SKM-1 treated with dmso at 0.1 percent for 144 hours (cell line): ENCODE measurements around the gene LLGL2.

Experiments used
- DNase-seq: peaks from one replicate; lab custom pipeline; 2025; ENCODE audit not compliant: unreplicated experiment; lab: John Stamatoyannopoulos, UW

LLGL2 gene

GRCh38 chr17:75521290-75521689, 4.2 kb upstream of the LLGL2 start:
- DNase-seq = no peak

GRCh38 chr17:75521951-75522727, 3.4 kb upstream of the LLGL2 start:
- DNase-seq = no peak

- no peak for DNase-seq
Measured at GRCh38 chr17:75523647-75524046, 1.9 kb upstream of the LLGL2 start.

- no peak for DNase-seq
Measured at GRCh38 chr17:75524269-75524969, 1.1 kb upstream of the LLGL2 start.

GRCh38 chr17:75525806-75526554, 483 bp downstream of the LLGL2 start:
- DNase-seq = no peak

GRCh38 chr17:75526555-75527270, 1.2 kb downstream of the LLGL2 start:
- DNase-seq = no peak

- DNase-seq = no peak
Measured at GRCh38 chr17:75530837-75531720, 5.6 kb downstream of the LLGL2 start.

- DNase-seq = no peak
Measured at GRCh38 chr17:75531721-75532072, 6.2 kb downstream of the LLGL2 start.

GRCh38 chr17:75535119-75535537, 9.6 kb downstream of the LLGL2 start:
- no peak for DNase-seq

- DNase-seq = no peak
Measured at GRCh38 chr17:75535871-75536270, 10.4 kb downstream of the LLGL2 start.

GRCh38 chr17:75536366-75536765, 10.9 kb downstream of the LLGL2 start:
- DNase-seq = no peak

GRCh38 chr17:75539967-75540729, 14.7 kb downstream of the LLGL2 start:
- DNase-seq = no peak

- DNase-seq = no peak
Measured at GRCh38 chr17:75540923-75541503, 15.5 kb downstream of the LLGL2 start.

GRCh38 chr17:75542229-75542628, 16.7 kb downstream of the LLGL2 start:
- DNase-seq = no peak

GRCh38 chr17:75542728-75543336, 17.3 kb downstream of the LLGL2 start:
- no peak for DNase-seq

- no peak for DNase-seq
Measured at GRCh38 chr17:75544250-75544649, 18.8 kb downstream of the LLGL2 start.

GRCh38 chr17:75546181-75546580, 20.7 kb downstream of the LLGL2 start:
- no peak for DNase-seq

- DNase-seq = no peak
Measured at GRCh38 chr17:75547091-75547490, 21.6 kb downstream of the LLGL2 start.

GRCh38 chr17:75548813-75549212, 23.3 kb downstream of the LLGL2 start:
- DNase-seq = no peak
